Smooth muscle cell (in vitro differentiated cells): ENCODE results near the gene MCF2L2. TPM values are rescaled to one million over a fixed set of nuclear protein-coding genes. Genes with fewer than 3 reads are reported as not detected.
"Not testable (repeated sequence)": the region's sequence is repeated elsewhere in the genome, so short reads cannot be mapped to it uniquely, and the experiment has no call there.

Experiments used
- DNase-seq: peaks from one replicate; lab custom pipeline; 2025; ENCODE audit not compliant: unreplicated experiment; lab: John Stamatoyannopoulos, UW
- H2AFZ ChIP-seq: fragments of 200-600 bp; sonication (generic); 2 replicates; pipeline ENCODE4 v1.6.0; 2016; ENCODE audit warnings: antibody characterized with exemption, low read depth, mild to moderate bottlenecking
- H3F3A ChIP-seq: fragments of 200-600 bp; sonication (generic); 2 replicates; pipeline ENCODE4 v1.6.0; 2017; ENCODE audit warnings: antibody characterized with exemption, low read depth
- H3K27ac ChIP-seq: fragments of 200-600 bp; sonication (generic); 2 replicates; pipeline ENCODE4 v1.5.1; 2016; ENCODE audit warnings: low read depth, mild to moderate bottlenecking
- H3K27me3 ChIP-seq: fragments of 200-600 bp; sonication (generic); 2 replicates; pipeline ENCODE4 v1.6.1; 2016; ENCODE audit warnings: low read depth, mild to moderate bottlenecking
- H3K36me3 ChIP-seq: fragments of 200-600 bp; sonication (generic); 2 replicates; pipeline ENCODE4 v1.5.1; 2016; ENCODE audit warnings: low read depth
- H3K4me1 ChIP-seq: fragments of 200-600 bp; sonication (generic); 2 replicates; pipeline ENCODE4 v1.5.1; 2016; ENCODE audit warnings: low read depth
- H3K4me2 ChIP-seq: fragments of 200-600 bp; sonication (generic); 2 replicates; pipeline ENCODE4 v1.6.0; 2016; ENCODE audit warnings: mild to moderate bottlenecking
- H3K4me3 ChIP-seq: fragments of 200-600 bp; sonication (generic); 2 replicates; pipeline ENCODE4 v1.5.1; 2016; ENCODE audit warnings: mild to moderate bottlenecking
- H3K79me2 ChIP-seq: fragments of 200-600 bp; sonication (generic); 2 replicates; pipeline ENCODE4 v1.6.0; 2016; ENCODE audit warnings: low read depth, mild to moderate bottlenecking
- H3K9ac ChIP-seq: fragments of 200-600 bp; sonication (generic); 2 replicates; pipeline ENCODE4 v1.6.0; 2016; ENCODE audit warnings: low read depth
- H3K9me3 ChIP-seq: fragments of 200-600 bp; sonication (generic); replicated peaks from 2 replicates; pipeline ENCODE4 v1.5.1; 2016; ENCODE audit warnings: low read depth
- H4K20me1 ChIP-seq: fragments of 200-600 bp; sonication (generic); 2 replicates; pipeline ENCODE4 v1.6.0; 2016; ENCODE audit warnings: low read depth
- CTCF ChIP-seq: fragments of 200-600 bp; sonication (generic); IDR thresholded peaks from 2 replicates; pipeline ENCODE4 v1.5.1; 2017; ENCODE audit warnings: borderline replicate concordance, mild to moderate bottlenecking, antibody characterized with exemption; ENCODE audit not compliant: insufficient read depth, poor library complexity, severe bottlenecking
- WGBS: methylation state at CpG from one replicate; pipeline ENCODE4 v1.1.7; 2016; ENCODE audit warnings: low lambda C conversion rate; 5-methylcytosine and 5-hydroxymethylcytosine counted together
- polyA plus RNA-seq: library from polyadenylated mRNA; unstranded; fragments of >200 nt; fragmentation: Nextera tagmentation; extraction: Ambion mirVana; gene quantifications from 2 replicates; pipeline ENCODE4 v1.2.1, GENCODE V29; 2016
- total RNA-seq: library from RNA; depleted of rRNA; stranded (reverse); fragments of >200 nt; gene quantifications from 2 replicates; pipeline ENCODE4 v1.2.3, GENCODE V29; 2014

The MCF2L2 gene
- total and polyA plus RNA-seq, 2 experiments from 2014 or later, result 0.09 TPM; not detected in 1

- Histone ChIP-seq H3K79me2 (no peaks in the 10 kb centered on the region), H3F3A (no peaks in the 10 kb centered on the region), H3K27me3 (peaks cover 34% of the 10 kb centered on the region), H3K4me3 (no peak overlapping the region), H3K27ac (no peak overlapping the region), H4K20me1 (no peaks in the 10 kb centered on the region), H3K36me3 (no peaks in the 10 kb centered on the region), H3K4me1 (peaks cover 4% of the 10 kb centered on the region), H2AFZ (no peak overlapping the region), H3K4me2 (no peak overlapping the region), H3K9ac (no peak overlapping the region), H3K9me3 (no peaks in the 10 kb centered on the region)
- no peak for DNase-seq
- TF ChIP-seq CTCF, result no peak
- WGBS, result 86% methylated on average over 7 of the region's 7 CpGs
These were observed 246.3 kb downstream of the MCF2L2 start for GRCh38 chr3:183182073-183182472.

DNA sequence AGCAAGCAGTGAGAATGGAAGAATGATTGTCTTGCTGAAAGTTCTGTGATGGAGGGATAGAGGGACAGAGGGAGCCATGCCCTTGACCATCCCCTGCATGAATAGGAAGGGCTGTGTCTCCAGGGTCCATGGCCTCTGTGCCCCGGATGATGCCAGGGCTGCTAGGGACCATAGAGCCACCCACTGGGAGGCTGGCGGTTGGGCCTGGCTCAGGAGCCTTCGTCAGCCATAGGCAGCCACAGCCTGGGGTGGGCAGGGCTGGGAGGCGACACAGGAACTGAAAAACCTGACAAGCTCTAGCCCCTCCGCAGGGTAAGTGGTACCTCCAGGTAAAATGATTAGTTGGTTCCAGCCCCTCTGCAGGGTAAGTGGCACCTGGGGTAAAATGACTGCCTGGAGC, 246.8 kb downstream of the MCF2L2 start:
- no peaks in the 10 kb centered on the region for H3F3A ChIP-seq
- H3K9ac ChIP-seq, result no peak overlapping the region
- no peak overlapping the region for H3K27ac ChIP-seq
- WGBS, result 100% methylated on average over 3 of the region's 5 CpGs
- TF ChIP-seq CTCF, result no peak
- no peaks in the 10 kb centered on the region for H3K9me3 ChIP-seq
- H3K4me2 ChIP-seq, result no peak overlapping the region
- DNase-seq, result no peak
- no peak overlapping the region for H2AFZ ChIP-seq
- H3K79me2 ChIP-seq, result no peaks in the 10 kb centered on the region
- H3K36me3 ChIP-seq, result no peaks in the 10 kb centered on the region
- H4K20me1 ChIP-seq, result no peaks in the 10 kb centered on the region
- H3K27me3 ChIP-seq, result peaks cover 39% of the 10 kb centered on the region
- H3K4me3 ChIP-seq, result no peak overlapping the region
- peaks cover 4% of the 10 kb centered on the region for H3K4me1 ChIP-seq

GRCh38 chr3:183180784-183181295, 247.6 kb downstream of the MCF2L2 start:
- Histone ChIP-seq H3K79me2 (no peaks in the 10 kb centered on the region), H3K27me3 (peaks cover 47% of the 10 kb centered on the region), H3K36me3 (no peaks in the 10 kb centered on the region), H3K4me2 (no peak overlapping the region), H2AFZ (no peak overlapping the region), H3K27ac (no peak overlapping the region), H3K9ac (no peak overlapping the region), H3F3A (no peaks in the 10 kb centered on the region), H4K20me1 (no peaks in the 10 kb centered on the region), H3K4me3 (no peak overlapping the region), H3K9me3 (no peaks in the 10 kb centered on the region), H3K4me1 (peaks cover 4% of the 10 kb centered on the region)
- TF ChIP-seq CTCF, result no peak
- 79% methylated on average over 10 of the region's 11 CpGs for WGBS
- no peak for DNase-seq

DNA sequence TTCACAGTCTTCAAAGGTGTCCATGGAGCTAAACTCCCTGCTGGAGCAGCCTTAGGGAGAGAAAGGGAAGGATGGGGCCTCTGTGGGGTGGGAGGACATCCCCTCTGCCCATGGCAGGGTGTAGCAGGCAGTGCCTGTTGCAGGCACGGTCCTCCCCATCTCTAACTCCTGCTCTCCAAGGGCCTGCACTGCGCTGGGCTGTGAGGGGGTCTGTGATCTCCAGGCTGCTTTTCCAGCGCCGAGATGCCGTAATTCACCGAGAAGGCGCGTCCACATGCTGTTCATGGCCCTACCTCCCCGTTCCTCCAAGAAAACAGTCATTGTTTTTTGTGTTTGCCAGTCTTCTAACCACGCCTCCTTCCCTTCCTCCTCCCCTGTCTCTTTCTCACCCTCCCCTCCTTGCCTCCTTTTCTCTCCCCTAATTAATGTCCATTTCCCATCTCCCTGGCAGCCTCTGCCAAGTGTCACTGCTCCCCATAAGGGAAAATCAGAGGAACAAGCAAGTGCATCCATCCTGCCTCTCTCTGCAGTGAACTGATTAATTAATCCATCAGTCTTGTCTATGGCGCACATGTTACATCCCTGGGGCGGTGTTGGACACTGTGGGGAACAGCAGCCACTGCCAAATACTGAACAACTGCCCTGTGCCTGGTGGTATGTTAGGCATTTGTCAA, 248.2 kb downstream of the MCF2L2 start:
- Histone ChIP-seq H3K79me2 (no peaks in the 10 kb centered on the region), H3K9me3 (no peaks in the 10 kb centered on the region), H4K20me1 (no peaks in the 10 kb centered on the region), H3K27ac (no peak overlapping the region), H3K4me3 (no peak overlapping the region), H3K4me1 (peaks cover 4% of the 10 kb centered on the region), H3F3A (no peaks in the 10 kb centered on the region), H3K9ac (no peak overlapping the region), H3K27me3 (peaks cover 53% of the 10 kb centered on the region), H3K36me3 (no peaks in the 10 kb centered on the region), H3K4me2 (no peak overlapping the region), H2AFZ (no peak overlapping the region)
- TF ChIP-seq CTCF, result no peak
- 63% methylated on average over 12 of the region's 12 CpGs for WGBS
- no peak for DNase-seq

DNA sequence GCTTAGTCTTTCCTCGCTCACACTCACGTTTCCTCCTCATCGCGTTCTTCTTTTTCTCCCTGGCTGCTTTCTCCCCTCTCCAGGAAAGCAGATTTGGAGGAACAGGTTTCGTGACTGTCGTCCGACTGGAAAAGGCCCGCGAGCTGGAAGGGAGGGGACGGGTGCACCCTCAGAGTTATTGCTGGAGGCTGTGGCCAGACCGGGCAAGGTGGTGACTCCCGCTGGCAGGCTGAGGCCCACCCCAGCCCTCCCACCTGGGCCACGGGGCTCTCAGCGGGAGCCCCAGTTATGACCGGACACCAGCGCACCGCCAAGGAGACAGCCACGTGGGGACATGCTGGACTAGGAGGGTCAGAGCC, 248.9 kb downstream of the MCF2L2 start:
- not testable (repeated sequence) for H3K9ac ChIP-seq

More for the DNA sequence above, 248.9 kb downstream of the MCF2L2 start:
- 25% methylated on average over 18 of the region's 18 CpGs for WGBS
- not testable (repeated sequence) for H3F3A ChIP-seq, H3K79me2 ChIP-seq, H3K36me3 ChIP-seq, H4K20me1 ChIP-seq, DNase-seq, H3K9me3 ChIP-seq, H3K27ac ChIP-seq, H3K4me1 ChIP-seq
- Histone ChIP-seq H3K4me3 (peak overlapping the region; percentile 61), H2AFZ (peak overlapping the region; percentile 76), H3K4me2 (peak overlapping the region; percentile 96), H3K27me3 (peaks cover 56% of the 10 kb centered on the region)
